NCI-H82 treated with DMSO at 0.1 percent for 48 hours (cell line): ENCODE measurements around the gene GPR132.

Source experiments
- DNase-seq: peaks from one replicate; lab custom pipeline; 2025; ENCODE audit not compliant: unreplicated experiment; lab: John Stamatoyannopoulos, UW

The GPR132 gene

GRCh38 chr14:105063056-105063455 is 2.2 kb downstream of the GPR132 start:
- DNase-seq = no peak

- DNase-seq = no peak
Measured at GRCh38 chr14:105062048-105062433, 3.2 kb downstream of the GPR132 start.

GRCh38 chr14:105061428-105062047 is 3.7 kb downstream of the GPR132 start:
- DNase-seq = no peak

GRCh38 chr14:105060751-105061427 is 4.3 kb downstream of the GPR132 start:
- no peak for DNase-seq

GRCh38 chr14:105059925-105060565 is 5.2 kb downstream of the GPR132 start:
- DNase-seq = no peak

GRCh38 chr14:105059035-105059924 is 6.0 kb downstream of the GPR132 start:
- no peak for DNase-seq

- no peak for DNase-seq
Measured at GRCh38 chr14:105058521-105059034, 6.7 kb downstream of the GPR132 start.

GRCh38 chr14:105056303-105056831 is 8.9 kb downstream of the GPR132 start:
- no peak for DNase-seq

- no peak for DNase-seq
Measured at GRCh38 chr14:105055736-105056302, 9.4 kb downstream of the GPR132 start.

GRCh38 chr14:105055334-105055733 is 9.9 kb downstream of the GPR132 start:
- no peak for DNase-seq

- DNase-seq = no peak
Measured at GRCh38 chr14:105053996-105054395, 11.2 kb downstream of the GPR132 start.

- peak; percentile 89 for DNase-seq
Measured at GRCh38 chr14:105053421-105053820, 11.8 kb downstream of the GPR132 start.

- no peak for DNase-seq
Measured at GRCh38 chr14:105052110-105052458, 13.1 kb downstream of the GPR132 start.

- DNase-seq = no peak
Measured at GRCh38 chr14:105051182-105052109, 13.8 kb downstream of the GPR132 start.

- DNase-seq = no peak
Measured at GRCh38 chr14:105050551-105050897, 14.7 kb downstream of the GPR132 start.

- DNase-seq = no peak
Measured at GRCh38 chr14:105049753-105050550, 15.3 kb downstream of the GPR132 start.

GRCh38 chr14:105047283-105048016 is 17.8 kb downstream of the GPR132 start:
- no peak for DNase-seq

GRCh38 chr14:105046891-105047282 is 18.3 kb downstream of the GPR132 start:
- DNase-seq = no peak
